HG03095 (cell line): ENCODE data around the gene KRT78.

Source experiments
- ATAC-seq: cut with Tn5 transposase; IDR thresholded peaks from one replicate; pipeline ENCODE4 v1.9.1; 2021; ENCODE audit warnings: moderate library complexity; ENCODE audit not compliant: unreplicated experiment

KRT78 gene

GRCh38 chr12:52838609-52839435 lies 10.0 kb downstream of the KRT78 start:
- ATAC-seq, result no peak

DNA sequence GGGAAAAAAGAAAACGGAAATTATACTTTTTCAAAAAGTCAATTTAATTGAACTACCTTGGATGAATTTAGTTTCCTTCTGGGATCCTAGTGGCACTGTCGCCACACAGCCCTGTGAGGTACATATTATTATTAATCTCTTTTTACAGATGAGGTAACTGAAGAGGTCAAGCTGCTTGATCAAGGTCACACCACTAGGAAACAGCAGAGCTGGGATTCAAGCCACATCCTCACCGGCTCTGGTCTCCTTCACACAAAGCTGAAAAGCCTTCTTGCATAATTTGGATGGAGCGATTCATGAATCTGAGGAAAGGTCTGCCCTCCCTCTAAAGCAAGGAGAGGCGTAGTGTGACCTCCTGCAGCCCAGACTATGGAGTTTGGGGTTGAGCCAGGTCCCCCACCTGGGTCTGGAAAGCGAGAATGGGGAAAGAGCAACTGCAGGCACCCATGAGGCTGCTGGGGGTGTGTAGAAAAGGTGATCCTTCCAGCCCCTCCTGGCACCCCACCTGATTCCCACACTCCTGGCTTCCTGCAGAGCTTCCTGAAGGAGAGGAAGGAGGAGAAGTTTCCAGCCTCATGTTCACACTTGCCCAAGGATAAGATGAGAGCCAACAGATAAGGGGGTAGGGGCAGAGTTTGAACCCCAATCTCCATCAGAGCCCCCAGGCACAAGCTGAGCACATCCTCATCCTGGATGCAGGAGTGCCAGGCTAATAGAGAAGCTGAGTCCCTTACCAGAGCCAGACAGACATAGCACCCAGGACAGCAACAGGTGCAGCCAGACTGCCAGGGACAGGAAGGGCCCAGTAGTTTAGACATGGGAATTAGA lies 10.8 kb downstream of the KRT78 start:
- no peak for ATAC-seq

- no peak for ATAC-seq
Measured at GRCh38 chr12:52837413-52837741, 11.4 kb downstream of the KRT78 start.

GRCh38 chr12:52836491-52837412 lies 12.0 kb downstream of the KRT78 start:
- ATAC-seq, result no peak

- no peak for ATAC-seq
Measured at GRCh38 chr12:52836042-52836466, 12.7 kb downstream of the KRT78 start.

DNA sequence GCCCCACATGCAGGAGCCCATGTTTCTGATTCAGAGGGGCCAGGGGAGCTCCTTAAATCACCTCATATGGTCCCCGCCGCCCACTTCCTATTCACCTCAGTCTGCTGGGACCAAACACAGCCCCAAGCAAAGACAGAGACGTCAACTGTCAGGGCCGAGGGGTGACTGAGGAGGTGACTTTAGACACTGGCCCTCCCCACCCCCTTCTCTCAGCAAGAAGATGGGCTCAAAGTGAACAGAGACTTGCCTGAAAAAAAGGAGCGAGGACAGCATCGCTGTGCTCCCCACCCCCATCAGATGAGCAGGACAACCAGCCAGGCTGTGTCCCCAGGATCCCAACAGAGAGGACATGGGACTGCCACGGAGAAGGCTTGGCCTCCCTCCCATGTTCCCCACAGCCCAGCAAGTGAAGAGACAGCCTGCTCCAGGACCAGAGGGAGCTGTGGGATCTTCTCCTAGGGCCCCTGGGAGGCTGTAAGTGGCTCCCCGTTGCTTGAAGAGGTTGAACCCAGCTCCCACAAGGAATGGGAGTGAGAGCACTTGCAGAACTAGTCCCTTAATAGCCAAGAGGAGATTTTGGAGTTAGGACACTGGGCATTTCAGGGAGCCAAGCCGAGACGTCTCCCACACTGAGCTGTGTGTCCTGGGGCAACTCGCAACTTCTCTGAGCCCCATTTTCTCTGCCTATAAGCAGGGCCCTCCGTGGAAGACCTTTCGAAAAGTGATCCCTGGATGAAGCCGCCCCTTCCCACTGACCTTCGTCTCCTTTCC lies 13.3 kb downstream of the KRT78 start:
- ATAC-seq, result no peak

DNA sequence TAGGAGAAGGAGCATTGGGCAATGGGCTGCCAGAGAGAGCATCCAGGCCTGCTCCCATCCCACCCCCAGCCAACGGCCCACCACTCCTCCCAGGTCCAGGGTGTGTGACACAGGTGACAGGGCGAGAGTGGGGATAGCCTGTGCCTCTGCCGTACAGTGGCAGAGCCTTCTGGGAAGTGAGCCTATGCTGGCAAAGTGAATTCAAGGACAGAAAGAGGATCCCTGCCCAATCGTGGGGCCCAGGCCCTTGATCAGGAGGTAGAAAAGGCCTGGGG lies 14.1 kb downstream of the KRT78 start:
- no peak for ATAC-seq

DNA sequence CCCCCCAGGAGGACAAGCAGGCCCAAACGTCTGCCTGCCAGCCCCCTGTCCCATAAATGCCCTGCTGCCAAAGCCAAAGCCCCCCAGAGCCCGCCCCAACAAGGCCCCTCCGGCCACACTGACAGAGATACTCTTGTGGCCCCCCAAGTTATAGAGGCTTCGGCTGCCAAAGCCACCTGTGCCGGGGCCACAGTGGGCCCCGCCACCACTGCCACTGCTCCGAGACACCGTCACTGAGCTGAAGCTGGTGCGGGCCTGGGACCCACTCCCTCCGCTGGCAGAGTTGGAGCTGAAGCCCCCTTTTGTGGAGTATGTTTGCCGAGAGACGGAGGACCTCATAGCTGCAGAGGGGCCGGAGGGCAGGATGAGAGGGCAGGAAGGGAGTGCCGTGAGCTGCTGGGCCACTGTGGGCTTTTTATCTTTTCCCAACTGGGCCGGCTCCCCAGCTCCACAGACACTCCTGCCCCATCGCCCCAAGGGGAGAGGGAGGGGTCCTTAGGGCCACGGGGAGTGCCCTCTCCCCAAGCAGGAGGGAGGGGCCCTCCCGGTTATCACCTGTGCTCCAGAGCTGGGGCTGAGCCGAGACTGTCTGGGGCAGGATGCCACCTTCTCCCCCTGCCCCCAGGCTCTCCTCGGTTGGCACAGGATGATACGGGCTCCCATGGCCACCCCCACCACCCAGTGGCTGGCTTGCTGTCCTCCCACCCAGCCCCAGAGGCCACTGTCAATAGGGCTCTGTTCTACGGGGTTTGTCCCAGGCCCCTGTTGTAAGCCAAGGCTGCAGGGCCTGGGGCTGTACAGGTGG lies 14.7 kb downstream of the KRT78 start, which contains the start of gene KRT79:
KRT79 (minus strand) TSS at position 390 of the 805 bp plus-strand sequence; CDS start at position 339, 51 bp downstream.
- ATAC-seq, result no peak

DNA sequence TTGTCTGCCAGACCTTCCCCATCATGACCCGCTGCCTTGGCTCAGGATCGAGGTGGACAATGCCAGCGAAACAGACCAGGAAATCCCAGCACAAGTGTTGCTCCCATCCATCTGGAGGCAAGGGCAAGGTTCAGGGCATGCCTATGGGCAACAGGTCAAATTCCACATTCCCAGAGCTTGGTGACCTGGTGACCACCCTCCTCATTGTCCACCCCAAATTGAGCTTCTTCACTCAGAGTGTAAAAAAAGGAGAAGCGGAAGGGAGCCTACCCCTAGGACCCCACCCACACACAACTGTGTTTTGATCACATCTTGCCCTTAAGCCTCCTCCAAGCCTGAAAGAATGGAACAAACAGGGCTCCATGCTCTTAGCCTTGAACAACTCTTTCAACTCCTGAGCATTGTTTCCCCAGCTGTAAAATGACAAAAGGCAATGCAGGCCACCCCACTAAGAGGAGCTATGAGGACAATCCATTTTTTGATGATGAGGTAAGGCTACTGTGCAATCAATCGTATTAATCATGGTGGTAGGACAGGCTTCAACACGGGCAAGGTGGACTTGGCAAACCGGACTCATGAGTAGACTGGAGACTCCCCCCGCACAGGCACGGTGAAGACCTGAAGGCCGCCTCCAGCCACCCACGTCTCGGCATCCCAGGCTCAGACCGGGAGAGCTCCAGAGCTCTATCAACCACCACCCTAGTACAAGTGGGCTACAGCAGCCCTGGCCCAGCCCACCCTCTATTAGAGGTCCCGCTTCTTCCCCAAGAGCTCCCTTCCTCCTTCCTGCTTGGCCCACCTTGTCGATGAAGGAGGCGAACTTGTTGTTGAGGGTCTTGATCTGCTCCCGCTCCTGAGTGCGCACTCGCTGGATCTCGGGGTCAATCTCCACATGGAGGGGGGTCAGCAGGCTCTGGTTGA lies 15.5 kb downstream of the KRT78 start:
- no peak for ATAC-seq

- no peak for ATAC-seq
Measured at GRCh38 chr12:52832451-52832850, 16.3 kb downstream of the KRT78 start.

GRCh38 chr12:52831251-52831650 lies 17.5 kb downstream of the KRT78 start:
- ATAC-seq, result no peak

DNA sequence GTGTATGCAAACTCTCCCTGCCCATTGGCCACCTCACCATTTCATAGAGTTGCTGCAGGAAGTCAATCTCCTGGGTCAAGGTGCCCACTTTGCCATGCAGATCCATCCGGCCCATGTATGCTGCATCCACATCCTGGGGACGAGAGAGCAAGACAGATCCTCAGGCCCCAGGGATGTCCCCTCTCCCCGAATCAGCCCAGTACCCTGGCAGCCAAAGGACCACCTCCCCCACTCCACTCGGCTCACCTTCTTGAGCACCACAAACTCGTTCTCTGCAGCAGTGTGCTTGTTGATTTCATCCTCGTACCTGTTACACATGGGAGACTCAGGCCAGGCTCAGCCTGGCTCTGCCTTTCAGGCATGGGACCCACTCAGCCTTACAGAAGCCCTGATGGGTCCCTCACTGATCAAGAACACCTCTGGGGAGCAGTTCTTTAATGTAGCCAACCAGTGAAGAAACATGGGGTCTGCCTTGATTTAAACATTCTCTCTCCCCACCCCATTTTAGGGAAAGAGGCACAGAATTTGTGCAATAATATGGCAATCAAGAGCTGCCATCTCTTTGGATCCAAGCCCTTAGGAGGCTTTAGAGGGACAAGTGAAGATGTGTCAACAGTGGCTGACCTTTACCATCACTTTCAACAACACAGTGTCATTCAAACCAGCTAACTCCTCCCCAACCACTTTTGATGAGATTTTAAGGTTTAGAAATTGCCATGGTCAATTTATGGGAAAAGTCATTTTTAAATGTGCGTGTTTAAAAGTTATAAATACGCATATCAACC lies 18.6 kb downstream of the KRT78 start:
- ATAC-seq, result no peak

DNA sequence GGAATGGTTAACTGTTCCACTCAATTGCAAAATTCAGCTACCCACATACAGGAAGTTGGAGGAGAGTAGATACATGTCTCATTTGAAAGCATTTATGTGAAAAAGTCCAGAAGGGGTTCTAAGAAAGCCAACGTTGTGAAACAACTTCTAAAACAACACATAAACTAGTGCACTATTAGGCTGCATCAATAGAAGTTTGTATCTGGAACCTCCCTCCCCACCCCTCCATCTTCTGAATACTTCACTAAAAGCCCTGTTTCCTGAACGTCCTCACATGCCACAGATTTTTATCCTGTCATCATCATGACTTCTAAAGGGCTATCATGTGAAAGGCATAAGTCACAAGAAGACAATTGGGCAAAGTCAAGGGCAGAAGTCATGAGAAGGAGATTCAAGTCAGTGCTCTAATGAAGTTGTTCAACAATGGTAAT lies 20.2 kb downstream of the KRT78 start:
- ATAC-seq, result no peak

- ATAC-seq, result no peak
Measured at GRCh38 chr12:52828156-52828555, 20.6 kb downstream of the KRT78 start.

DNA sequence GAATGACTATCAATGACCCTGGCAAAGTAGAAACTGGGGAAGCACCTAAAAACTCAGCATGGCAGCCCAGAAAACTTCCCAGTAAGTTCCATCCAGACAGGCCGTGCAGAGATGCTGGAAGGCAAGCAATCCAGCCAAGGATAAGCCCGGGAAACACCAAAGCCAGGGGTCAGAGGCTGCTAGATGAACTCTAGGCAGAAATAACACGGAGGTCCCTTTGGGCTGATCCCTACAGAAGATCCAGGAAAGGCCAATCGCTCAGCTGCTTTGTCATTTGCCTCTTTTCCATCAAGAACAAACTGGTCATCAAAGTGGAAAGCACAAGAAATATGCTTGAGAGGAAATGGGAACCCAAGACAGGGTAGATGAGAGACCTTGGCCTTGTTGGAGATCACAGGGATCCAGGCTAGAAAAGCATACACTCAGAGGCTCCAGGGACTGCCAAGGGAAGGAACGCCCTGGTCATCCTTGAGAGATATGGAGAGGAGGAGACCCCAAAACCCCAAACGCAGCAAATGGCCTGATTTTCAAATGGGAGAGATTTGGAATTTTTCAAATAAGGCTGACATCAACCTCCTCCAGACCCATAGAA lies 21.2 kb downstream of the KRT78 start:
- ATAC-seq, result no peak

GRCh38 chr12:52826611-52827498 lies 21.9 kb downstream of the KRT78 start:
- ATAC-seq, result no peak
